DMS153 (cell line): ENCODE measurements around the gene PSMC1.
A peak's percentile ranks its signal among the peaks of the same experiment; 100 is the strongest.

Experiments used
- DNase-seq: peaks from one replicate; lab custom pipeline; 2025; lab: John Stamatoyannopoulos, UW

PSMC1 gene

GRCh38 chr14:90302529-90303303 is 46.4 kb downstream of the PSMC1 start:
- no peak for DNase-seq

GRCh38 chr14:90303473-90303872 is 47.1 kb downstream of the PSMC1 start:
- DNase-seq: no peak

- no peak for DNase-seq
These were observed 48.1 kb downstream of the PSMC1 start for GRCh38 chr14:90304502-90304901.

- DNase-seq: peak; percentile 48
These were observed 48.8 kb downstream of the PSMC1 start for GRCh38 chr14:90305176-90305601.

GRCh38 chr14:90308561-90308960 is 52.2 kb downstream of the PSMC1 start:
- DNase-seq: no peak

- no peak for DNase-seq
These were observed 60.9 kb downstream of the PSMC1 start for GRCh38 chr14:90317286-90317685.

DNA sequence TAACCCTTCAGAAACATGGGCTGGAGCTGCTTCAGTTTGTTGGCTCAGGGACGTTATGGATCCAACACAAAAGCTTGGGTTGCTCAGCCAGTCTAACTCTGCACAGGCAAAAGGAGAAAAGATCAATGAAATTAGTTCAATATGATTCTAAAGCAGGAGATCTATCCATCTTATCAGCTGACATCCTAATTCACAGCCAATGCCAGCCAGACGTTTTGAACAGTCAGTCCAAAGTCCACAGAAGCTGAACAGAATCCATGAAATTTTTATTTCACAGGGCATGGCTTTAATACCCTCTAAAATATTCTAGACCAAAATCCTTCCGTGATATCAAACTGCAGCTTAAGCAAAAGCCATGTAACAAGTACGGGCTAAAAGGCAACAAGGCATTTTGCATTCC is 61.7 kb downstream of the PSMC1 start:
- DNase-seq: no peak

GRCh38 chr14:90319173-90319572 is 62.8 kb downstream of the PSMC1 start:
- DNase-seq: no peak

DNA sequence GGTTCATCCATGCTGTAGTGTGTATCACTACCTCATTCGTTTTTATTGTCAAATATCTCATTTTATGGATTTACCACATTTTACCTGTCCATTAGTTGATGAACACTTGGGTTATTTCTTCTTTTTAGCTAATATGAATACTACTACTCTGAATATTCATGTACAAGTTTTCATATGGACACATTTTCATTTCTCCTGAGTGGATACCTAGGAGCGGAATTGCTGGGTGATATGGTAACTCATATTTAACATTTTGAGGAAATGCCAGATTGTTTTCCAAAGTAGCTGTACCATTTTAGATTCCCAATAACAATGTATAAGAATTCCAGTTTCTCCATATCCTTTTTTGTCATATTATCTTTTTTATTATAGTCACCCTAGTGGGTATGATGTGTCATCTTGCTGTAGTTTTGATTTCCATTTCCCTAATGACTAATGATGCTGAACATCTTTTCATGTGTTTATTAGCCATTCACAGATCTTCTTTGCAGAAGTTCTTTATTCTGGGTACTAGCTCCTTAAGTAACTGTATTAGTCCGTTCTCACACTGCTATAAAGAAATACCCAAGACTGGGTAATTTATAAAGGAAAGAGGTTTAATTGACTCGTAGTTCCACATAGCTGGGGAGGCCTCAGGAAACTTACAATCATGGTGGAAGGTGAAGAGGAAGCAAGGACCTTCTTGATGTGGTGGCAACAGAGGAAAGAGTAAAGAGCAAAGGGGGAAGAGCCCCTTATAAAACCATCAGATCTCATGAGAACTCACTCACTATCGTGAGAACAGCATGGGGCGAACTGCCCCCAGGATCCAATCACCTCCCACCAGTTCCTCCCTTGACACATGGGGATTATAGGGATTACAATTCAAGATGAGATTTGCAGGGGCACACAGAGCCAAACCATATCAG is 63.5 kb downstream of the PSMC1 start:
- DNase-seq: no peak

DNA sequence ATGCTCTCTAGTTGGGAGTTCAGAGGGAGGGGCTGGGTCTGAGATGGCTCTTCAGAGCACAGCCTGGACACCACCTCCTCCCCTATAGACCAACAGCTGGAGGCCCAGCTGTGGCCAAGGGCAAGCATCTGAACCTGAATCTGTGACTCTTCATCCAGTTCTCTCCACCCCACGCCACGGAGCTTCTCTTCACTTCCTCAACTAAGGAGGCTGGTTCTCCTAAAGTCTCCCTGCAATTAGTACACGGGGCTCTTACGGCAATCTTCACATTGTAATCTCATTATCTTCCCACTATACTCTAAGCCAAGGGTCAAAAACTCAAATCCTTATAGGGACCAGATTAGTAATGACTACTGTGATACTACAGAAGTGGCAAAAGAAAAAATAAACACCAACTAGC is 65.5 kb downstream of the PSMC1 start:
- no peak for DNase-seq
